Measurements from ENCODE around the gene SLC12A9.
A peak's percentile ranks its signal among the peaks of the same experiment; 100 is the strongest.

SLC12A9 gene

DNA sequence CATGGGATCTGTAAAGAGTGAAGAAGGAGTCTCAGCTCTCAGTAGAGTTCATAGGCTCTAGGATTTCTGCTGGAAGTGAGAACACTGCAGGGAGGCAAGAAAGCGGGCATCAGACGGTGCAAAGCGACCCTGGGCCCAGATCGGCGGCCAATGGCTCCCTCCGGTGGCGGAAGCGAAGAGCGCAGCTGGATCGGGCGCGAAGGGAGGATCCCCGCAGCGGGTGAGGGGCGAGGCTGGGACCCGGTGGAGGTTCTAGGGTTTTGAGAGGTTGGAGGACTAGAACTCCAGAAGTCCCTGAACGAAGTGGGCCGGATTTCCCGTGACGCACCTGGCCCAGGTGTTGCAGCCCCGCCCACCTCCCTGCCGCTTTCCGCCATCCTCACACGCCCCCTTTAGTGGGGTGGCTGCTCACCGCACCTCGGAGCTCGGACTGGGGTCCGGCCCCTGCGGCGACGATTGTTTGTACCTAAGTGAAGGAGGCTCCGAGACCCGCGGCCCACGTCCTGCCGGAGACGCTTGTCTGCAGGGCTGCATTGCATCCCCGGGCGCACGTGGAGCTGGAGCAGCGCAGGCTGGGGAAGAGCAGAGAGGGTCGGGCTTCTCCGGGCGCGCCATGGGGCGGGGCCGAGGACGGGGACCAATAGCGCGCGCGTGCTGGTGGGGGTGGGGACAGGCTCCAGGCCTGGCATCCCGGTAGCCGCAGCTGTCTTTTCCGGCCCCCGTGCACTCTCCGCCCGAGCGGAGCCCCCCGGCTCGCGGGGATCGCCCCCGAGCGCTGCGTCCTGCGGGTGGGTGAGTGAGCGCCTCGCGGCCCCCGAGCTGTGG, at the start of gene SLC12A9 (continued):
- TF ChIP-seq, protein P1, sequence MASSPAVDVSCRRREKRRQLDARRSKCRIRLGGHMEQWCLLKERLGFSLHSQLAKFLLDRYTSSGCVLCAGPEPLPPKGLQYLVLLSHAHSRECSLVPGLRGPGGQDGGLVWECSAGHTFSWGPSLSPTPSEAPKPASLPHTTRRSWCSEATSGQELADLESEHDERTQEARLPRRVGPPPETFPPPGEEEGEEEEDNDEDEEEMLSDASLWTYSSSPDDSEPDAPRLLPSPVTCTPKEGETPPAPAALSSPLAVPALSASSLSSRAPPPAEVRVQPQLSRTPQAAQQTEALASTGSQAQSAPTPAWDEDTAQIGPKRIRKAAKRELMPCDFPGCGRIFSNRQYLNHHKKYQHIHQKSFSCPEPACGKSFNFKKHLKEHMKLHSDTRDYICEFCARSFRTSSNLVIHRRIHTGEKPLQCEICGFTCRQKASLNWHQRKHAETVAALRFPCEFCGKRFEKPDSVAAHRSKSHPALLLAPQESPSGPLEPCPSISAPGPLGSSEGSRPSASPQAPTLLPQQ (tag by site-specific recombination; IDR thresholded peaks at IDR 0.05) = peak; percentile 77

DNA sequence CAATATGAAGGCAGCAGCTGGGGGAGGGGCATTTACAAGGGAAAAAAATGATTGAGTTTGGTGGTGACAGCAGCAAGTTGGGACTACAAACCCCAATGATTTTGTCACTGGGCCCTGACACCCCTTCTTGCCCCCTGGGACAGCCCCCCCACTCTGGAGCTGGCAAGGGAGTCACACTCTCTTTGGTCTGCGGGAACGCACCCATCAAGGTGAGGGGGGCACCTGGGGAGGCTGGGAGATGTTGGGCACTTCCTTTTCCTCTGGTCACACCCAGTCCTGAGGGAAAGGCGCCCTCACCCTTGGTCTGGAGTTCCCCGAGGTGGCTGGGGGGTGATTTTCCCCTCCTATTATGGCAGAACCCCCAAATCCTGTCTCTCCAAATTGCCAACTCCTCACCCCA, 49.6 kb upstream of the SLC12A9 start:
- ChIA-PET POLR2A (interaction anchor here (0.9 to 3.0 kb wide), 5 partner anchors 24 to 366 kb away, joined by 3 to 15 read pairs (median 5); partner anchors contain the start of genes EPHB4, SLC12A9 and SRRT), CTCF (interaction anchor here (1.1 to 5.8 kb wide), 2 partner anchors 48 to 77 kb away, joined by 4 to 95 read pairs; partner anchors contain the start of gene SLC12A9)
- H3K9me3 ChIP-seq (ENCODE audit: control insufficient read depth, insufficient read depth, low read depth, low read length) = no peaks in the 10 kb centered on the region
- H3K4me3 ChIP-seq (ENCODE audit: low read depth, low read length) = no peak overlapping the region
- H3K36me3 ChIP-seq (ENCODE audit: control insufficient read depth in 2 of 2, insufficient read depth in 1 of 2, low read length in 2 of 2) = peaks cover 24 to 42% of the 10 kb centered on the region in 2 experiments; a peak in 2 of 3 replicates
- H3K27ac ChIP-seq (ENCODE audit: extremely low read depth, low read depth, low read length) = no peak overlapping the region
- TF ChIP-seq ZNF548 (tag by site-specific recombination; IDR thresholded peaks at IDR 0.05) (no peak), ZNF292 (tag by site-specific recombination; IDR thresholded peaks at IDR 0.05; ENCODE audit: borderline replicate concordance, low read depth) (0 out of 2 replicates have a peak, but pooled peaks have one; percentile 4)
- TF ChIP-seq, protein P2, sequence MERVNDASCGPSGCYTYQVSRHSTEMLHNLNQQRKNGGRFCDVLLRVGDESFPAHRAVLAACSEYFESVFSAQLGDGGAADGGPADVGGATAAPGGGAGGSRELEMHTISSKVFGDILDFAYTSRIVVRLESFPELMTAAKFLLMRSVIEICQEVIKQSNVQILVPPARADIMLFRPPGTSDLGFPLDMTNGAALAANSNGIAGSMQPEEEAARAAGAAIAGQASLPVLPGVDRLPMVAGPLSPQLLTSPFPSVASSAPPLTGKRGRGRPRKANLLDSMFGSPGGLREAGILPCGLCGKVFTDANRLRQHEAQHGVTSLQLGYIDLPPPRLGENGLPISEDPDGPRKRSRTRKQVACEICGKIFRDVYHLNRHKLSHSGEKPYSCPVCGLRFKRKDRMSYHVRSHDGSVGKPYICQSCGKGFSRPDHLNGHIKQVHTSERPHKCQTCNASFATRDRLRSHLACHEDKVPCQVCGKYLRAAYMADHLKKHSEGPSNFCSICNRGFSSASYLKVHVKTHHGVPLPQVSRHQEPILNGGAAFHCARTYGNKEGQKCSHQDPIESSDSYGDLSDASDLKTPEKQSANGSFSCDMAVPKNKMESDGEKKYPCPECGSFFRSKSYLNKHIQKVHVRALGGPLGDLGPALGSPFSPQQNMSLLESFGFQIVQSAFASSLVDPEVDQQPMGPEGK (tag by site-specific recombination; IDR thresholded peaks at IDR 0.05) = peak; percentile 49
- TF ChIP-seq, protein P3, sequence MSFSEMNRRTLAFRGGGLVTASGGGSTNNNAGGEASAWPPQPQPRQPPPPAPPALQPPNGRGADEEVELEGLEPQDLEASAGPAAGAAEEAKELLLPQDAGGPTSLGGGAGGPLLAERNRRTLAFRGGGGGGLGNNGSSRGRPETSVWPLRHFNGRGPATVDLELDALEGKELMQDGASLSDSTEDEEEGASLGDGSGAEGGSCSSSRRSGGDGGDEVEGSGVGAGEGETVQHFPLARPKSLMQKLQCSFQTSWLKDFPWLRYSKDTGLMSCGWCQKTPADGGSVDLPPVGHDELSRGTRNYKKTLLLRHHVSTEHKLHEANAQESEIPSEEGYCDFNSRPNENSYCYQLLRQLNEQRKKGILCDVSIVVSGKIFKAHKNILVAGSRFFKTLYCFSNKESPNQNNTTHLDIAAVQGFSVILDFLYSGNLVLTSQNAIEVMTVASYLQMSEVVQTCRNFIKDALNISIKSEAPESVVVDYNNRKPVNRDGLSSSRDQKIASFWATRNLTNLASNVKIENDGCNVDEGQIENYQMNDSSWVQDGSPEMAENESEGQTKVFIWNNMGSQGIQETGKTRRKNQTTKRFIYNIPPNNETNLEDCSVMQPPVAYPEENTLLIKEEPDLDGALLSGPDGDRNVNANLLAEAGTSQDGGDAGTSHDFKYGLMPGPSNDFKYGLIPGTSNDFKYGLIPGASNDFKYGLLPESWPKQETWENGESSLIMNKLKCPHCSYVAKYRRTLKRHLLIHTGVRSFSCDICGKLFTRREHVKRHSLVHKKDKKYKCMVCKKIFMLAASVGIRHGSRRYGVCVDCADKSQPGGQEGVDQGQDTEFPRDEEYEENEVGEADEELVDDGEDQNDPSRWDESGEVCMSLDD (tag by site-specific recombination; IDR thresholded peaks at IDR 0.05) = peak; percentile 65; the same call in 1 of the 2 replicates
- H3K4me1 ChIP-seq (ENCODE audit: control insufficient read depth, insufficient read depth, low read length) = peaks cover 9% of the 10 kb centered on the region

DNA sequence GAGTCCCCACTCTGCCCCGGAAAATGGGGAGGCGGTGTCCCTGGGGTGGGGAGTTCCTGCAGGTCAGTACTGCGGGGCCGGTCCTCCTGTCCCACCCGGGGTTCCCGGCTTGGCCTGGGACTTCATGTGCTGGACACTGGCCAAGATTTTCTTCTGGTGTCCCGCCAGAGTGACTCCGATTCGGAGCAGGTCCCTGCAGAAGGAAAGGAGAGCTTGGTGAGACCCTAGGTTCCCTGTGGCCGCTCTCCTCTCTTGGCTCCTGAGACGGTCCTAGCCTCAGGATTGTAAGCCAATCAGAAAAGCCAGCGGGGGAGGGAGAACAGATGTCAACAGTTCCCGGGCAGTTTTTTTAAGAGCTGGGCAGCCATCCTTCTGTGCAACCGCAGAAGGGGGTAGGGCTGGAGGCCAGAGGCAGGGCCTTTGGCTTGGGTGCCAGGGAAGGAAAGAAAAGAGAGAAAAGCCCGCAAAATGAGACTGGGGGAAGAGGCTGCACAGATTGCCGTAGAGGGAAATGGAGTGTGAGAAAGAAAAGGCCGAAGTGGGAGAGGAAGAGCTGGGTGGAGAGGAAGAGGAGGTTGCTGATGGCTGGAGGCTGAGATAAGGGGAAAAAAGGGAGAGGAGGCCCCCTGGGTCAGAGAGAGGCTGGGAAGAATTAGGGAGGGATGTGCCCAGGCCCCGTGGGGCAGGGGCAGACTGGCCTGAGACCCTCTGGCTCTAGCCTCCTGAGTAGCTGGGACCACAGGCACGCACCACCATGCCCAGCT, 48.9 kb upstream of the SLC12A9 start:
- POLR2A ChIA-PET = interaction anchor here (0.6 to 3.0 kb wide), 7 partner anchors 9 to 72 kb away, joined by 3 to 15 read pairs (median 5); partner anchors contain the start of genes EPHB4, SLC12A9 and SRRT
- Histone ChIP-seq H3K4me3 (ENCODE audit: low read depth, low read length) (no peak overlapping the region), H3K36me3 (ENCODE audit: control insufficient read depth in 2 of 2, insufficient read depth in 1 of 2, low read length in 2 of 2) (peaks cover 29 to 48% of the 10 kb centered on the region in 2 experiments; a peak in 2 of 3 replicates)

More for the DNA sequence above, 48.9 kb upstream of the SLC12A9 start:
- no peaks in the 10 kb centered on the region for H3K9me3 ChIP-seq (ENCODE audit: control insufficient read depth, insufficient read depth, low read depth, low read length)
- peaks cover 9% of the 10 kb centered on the region for H3K4me1 ChIP-seq (ENCODE audit: control insufficient read depth, insufficient read depth, low read length)
- TF ChIP-seq ZNF138 (tag by site-specific recombination; IDR thresholded peaks at IDR 0.05; ENCODE audit: borderline replicate concordance) (no peak), ZNF558 (tag by site-specific recombination; IDR thresholded peaks at IDR 0.05) (no peak), WT1 (tag by site-specific recombination; IDR thresholded peaks at IDR 0.05) (0 out of 2 replicates have a peak, but pooled peaks have one; percentile 24), SCRT2 (tag by site-specific recombination; IDR thresholded peaks at IDR 0.05) (peak; percentile 35; the same call in 1 of the 2 replicates), ZIC2 (tag by site-specific recombination; IDR thresholded peaks at IDR 0.05) (peak; percentile 45; the same call in 1 of the 2 replicates), GLIS2 (tag by site-specific recombination; IDR thresholded peaks at IDR 0.05) (peak; percentile 52), SP2 (tag by site-specific recombination; IDR thresholded peaks at IDR 0.05) (peak; percentile 38), ZNF366 (tag by site-specific recombination; conservative IDR thresholded peaks at IDR 0.05) (peak; percentile 62), SCRT1 (tag by site-specific recombination; IDR thresholded peaks at IDR 0.05; ENCODE audit: borderline replicate concordance) (no peak)
- TF ChIP-seq, protein P2 (tag by site-specific recombination; IDR thresholded peaks at IDR 0.05) = peak; percentile 35
- H3K27ac ChIP-seq (ENCODE audit: extremely low read depth, low read depth, low read length) = 0 out of 2 replicates have a peak overlapping the region, but pooled peaks have one; percentile 41
- CTCF ChIA-PET = interaction anchor here (0.6 to 0.8 kb wide), 5 partner anchors 8 to 1404 kb away, joined by 3 to 4 read pairs (median 3); partner anchors contain the start of gene SLC12A9
